ENCODE data around the gene RAD51B. TPM values are rescaled to one million over a fixed set of nuclear protein-coding genes. Genes with fewer than 3 reads are reported as not detected.

RAD51B gene
- total RNA-seq, 1 experiment from 2014 or later, result 23.3 TPM

GRCh38 chr14:68622856-68623255 is 803.3 kb downstream of the RAD51B start:
- ChIA-PET POLR2A (ENCODE audit: low non-redundant PET) (no interaction called here), CTCF (no interaction called here)
- no peak for DNase-seq (ENCODE audit: low spot score)
- no peak overlapping the region for H3K4me3 ChIP-seq (ENCODE audit: low read depth, low read length, poor library complexity, severe bottlenecking)
- intact Hi-C loops (cut with micrococcal nuclease; ENCODE audit: unreplicated experiment), result no loop called here
- H3K36me3 ChIP-seq (ENCODE audit: insufficient read depth, low read length, poor library complexity, severe bottlenecking), result no peaks in the 10 kb centered on the region
- no TSS peak for BruUV-seq (replicated peaks)
- no peaks in the 10 kb centered on the region for H3K27me3 ChIP-seq (replicated peaks; ENCODE audit: insufficient read depth, low read depth, low read length, poor library complexity)
- TF ChIP-seq EZH2 (IDR thresholded peaks at IDR 0.05; ENCODE audit: borderline replicate concordance, low read depth, low read length, poor library complexity, severe bottlenecking) (no peak), CTCF (conservative IDR thresholded peaks at IDR 0.05; ENCODE audit: low read depth, low read length) (no peak)
- no peak overlapping the region for H3K27ac ChIP-seq (ENCODE audit: low read depth, low read length, poor library complexity, severe bottlenecking)
- no peaks in the 10 kb centered on the region for H3K4me1 ChIP-seq (ENCODE audit: insufficient read depth, low read length, poor library complexity, severe bottlenecking)
- peaks cover 3% of the 10 kb centered on the region for H3K9me3 ChIP-seq (ENCODE audit: low read depth, low read length, poor library complexity, severe bottlenecking)

DNA sequence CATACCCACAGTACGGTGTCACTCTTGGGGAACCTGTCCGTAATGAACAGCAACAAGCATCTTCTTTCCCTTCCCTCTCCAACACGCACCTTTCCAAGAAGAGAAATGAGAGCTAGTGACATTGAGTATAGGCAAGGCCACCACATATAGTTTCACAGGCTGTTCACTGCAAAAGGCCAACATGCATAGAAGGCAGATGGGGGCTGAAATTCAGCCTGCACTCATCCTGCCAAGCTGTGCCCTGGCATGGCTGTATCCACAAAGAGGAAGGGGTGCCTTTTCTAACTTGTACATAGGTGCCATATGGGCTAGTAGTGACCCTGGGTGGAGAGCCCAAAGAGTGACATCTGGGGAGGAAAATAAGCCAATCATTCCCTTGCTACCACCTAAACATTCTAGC is 803.7 kb downstream of the RAD51B start:
- ChIA-PET POLR2A (ENCODE audit: low non-redundant PET) (no interaction called here), CTCF (no interaction called here)
- Histone ChIP-seq H3K9me3 (ENCODE audit: low read depth, low read length, poor library complexity, severe bottlenecking) (no peaks in the 10 kb centered on the region), H3K4me3 (ENCODE audit: low read depth, low read length, poor library complexity, severe bottlenecking) (no peak overlapping the region), H3K27me3 (replicated peaks; ENCODE audit: insufficient read depth, low read depth, low read length, poor library complexity) (no peaks in the 10 kb centered on the region), H3K36me3 (ENCODE audit: insufficient read depth, low read length, poor library complexity, severe bottlenecking) (no peaks in the 10 kb centered on the region), H3K4me1 (ENCODE audit: insufficient read depth, low read length, poor library complexity, severe bottlenecking) (no peaks in the 10 kb centered on the region), H3K27ac (ENCODE audit: low read depth, low read length, poor library complexity, severe bottlenecking) (no peak overlapping the region)
- TF ChIP-seq EZH2 (IDR thresholded peaks at IDR 0.05; ENCODE audit: borderline replicate concordance, low read depth, low read length, poor library complexity, severe bottlenecking) (no peak), CTCF (conservative IDR thresholded peaks at IDR 0.05; ENCODE audit: low read depth, low read length) (no peak)
- BruUV-seq (replicated peaks), result no TSS peak
- intact Hi-C loops (cut with micrococcal nuclease; ENCODE audit: unreplicated experiment), result no loop called here
- no peak for DNase-seq (ENCODE audit: low spot score)

- Histone ChIP-seq H3K27me3 (replicated peaks; ENCODE audit: insufficient read depth, low read depth, low read length, poor library complexity) (no peaks in the 10 kb centered on the region), H3K27ac (ENCODE audit: low read depth, low read length, poor library complexity, severe bottlenecking) (no peak overlapping the region), H3K36me3 (ENCODE audit: insufficient read depth, low read length, poor library complexity, severe bottlenecking) (no peaks in the 10 kb centered on the region), H3K4me3 (ENCODE audit: low read depth, low read length, poor library complexity, severe bottlenecking) (no peak overlapping the region), H3K9me3 (ENCODE audit: low read depth, low read length, poor library complexity, severe bottlenecking) (no peaks in the 10 kb centered on the region), H3K4me1 (ENCODE audit: insufficient read depth, low read length, poor library complexity, severe bottlenecking) (no peaks in the 10 kb centered on the region)
- no peak for TF ChIP-seq EZH2 (IDR thresholded peaks at IDR 0.05; ENCODE audit: borderline replicate concordance, low read depth, low read length, poor library complexity, severe bottlenecking)
- no peak for TF ChIP-seq CTCF (conservative IDR thresholded peaks at IDR 0.05; ENCODE audit: low read depth, low read length)
- DNase-seq (ENCODE audit: low spot score), result no peak
- ChIA-PET POLR2A (ENCODE audit: low non-redundant PET) (no interaction called here), CTCF (no interaction called here)
- intact Hi-C loops (cut with micrococcal nuclease; ENCODE audit: unreplicated experiment), result no loop called here
- BruUV-seq (replicated peaks), result no TSS peak
These were observed 804.2 kb downstream of the RAD51B start for GRCh38 chr14:68623826-68624225.

Data from A673 (cell line).